GM21360 (cell line): ENCODE data around the gene GALNT10.

ENCODE experiments used
- ATAC-seq: cut with Tn5 transposase; IDR thresholded peaks from one replicate; pipeline ENCODE4 v1.9.1; 2021; ENCODE audit warnings: mild to moderate bottlenecking, moderate library complexity; ENCODE audit not compliant: unreplicated experiment

The GALNT10 gene

GRCh38 chr5:154397652-154398406, 207.3 kb downstream of the GALNT10 start:
- ATAC-seq: no peak

GRCh38 chr5:154400678-154401077, 210.1 kb downstream of the GALNT10 start:
- no peak for ATAC-seq

- no peak for ATAC-seq
These were observed 210.8 kb downstream of the GALNT10 start for GRCh38 chr5:154401355-154401754.

GRCh38 chr5:154401931-154402330, 211.4 kb downstream of the GALNT10 start:
- ATAC-seq: no peak

GRCh38 chr5:154402611-154403010, 212.1 kb downstream of the GALNT10 start:
- no peak for ATAC-seq

- ATAC-seq: no peak
These were observed 212.7 kb downstream of the GALNT10 start for GRCh38 chr5:154403234-154403633.

- no peak for ATAC-seq
These were observed 213.3 kb downstream of the GALNT10 start for GRCh38 chr5:154403776-154404387.

GRCh38 chr5:154405078-154405792, 214.7 kb downstream of the GALNT10 start:
- ATAC-seq: peak; percentile 98

GRCh38 chr5:154406231-154406630, 215.7 kb downstream of the GALNT10 start:
- no peak for ATAC-seq

- no peak for ATAC-seq
These were observed 216.3 kb downstream of the GALNT10 start for GRCh38 chr5:154406826-154407225.

GRCh38 chr5:154408811-154409210, 218.3 kb downstream of the GALNT10 start:
- ATAC-seq: no peak

- no peak for ATAC-seq
These were observed 218.8 kb downstream of the GALNT10 start for GRCh38 chr5:154409230-154409840.

- ATAC-seq: no peak
These were observed 219.5 kb downstream of the GALNT10 start for GRCh38 chr5:154410008-154410407.

GRCh38 chr5:154410786-154411185, 220.3 kb downstream of the GALNT10 start:
- no peak for ATAC-seq

GRCh38 chr5:154411338-154411737, 220.8 kb downstream of the GALNT10 start:
- ATAC-seq: no peak

- no peak for ATAC-seq
These were observed 221.8 kb downstream of the GALNT10 start for GRCh38 chr5:154412316-154412715.

GRCh38 chr5:154412925-154413324, 222.4 kb downstream of the GALNT10 start:
- ATAC-seq: no peak

GRCh38 chr5:154415114-154415513, 224.6 kb downstream of the GALNT10 start:
- ATAC-seq: no peak

GRCh38 chr5:154418344-154418820, 227.8 kb downstream of the GALNT10 start:
- ATAC-seq: no peak

- no peak for ATAC-seq
These were observed 228.7 kb downstream of the GALNT10 start for GRCh38 chr5:154419236-154419635.

- ATAC-seq: peak; percentile 51
These were observed 231.3 kb downstream of the GALNT10 start for GRCh38 chr5:154421868-154422267.
